HCT116 (cell line): Measurements from ENCODE around the gene GNGT2. TPM values are rescaled to one million over a fixed set of nuclear protein-coding genes. Genes with fewer than 3 reads are reported as not detected.

Source experiments
- ATAC-seq: fragments of 200-7000 bp; cut with Tn5 transposase; 2 replicates; pipeline ENCODE4 v1.9.1; 2020; ENCODE audit warnings: mild to moderate bottlenecking, moderate library complexity
- BruUV-seq: library from RNA; stranded (reverse); fragments of 400-500 nt; replicated peaks from 2 replicates; lab custom pipeline; 2021; lab: Mats Ljungman, UMichigan
- CTCF ChIA-PET: fragments of 300-600 bp; sonication (Branson Sonifier 250); formaldehyde crosslinking; loops from one replicate; lab custom pipeline; 2021; ENCODE audit warnings: antibody characterized with exemption; lab: Charles Lee
- POLR2A ChIA-PET: fragments of 300-600, 350-600 bp; sonication (Branson Sonifier 250); formaldehyde crosslinking; loops from one replicate; lab custom pipeline; 2021; ENCODE audit warnings: antibody characterized with exemption; lab: Charles Lee
- RAD21 ChIA-PET, 2 experiments: fragments of 300-600 bp; sonication (Branson Sonifier 250); formaldehyde crosslinking; loops; one replicate each; lab custom pipeline; 2023; ENCODE audit warnings: low total read pairs in 2 of 2; ENCODE audit not compliant: uncharacterized antibody in 2 of 2, unreplicated experiment in 2 of 2, low non-redundant PET in 1 of 2; lab: Charles Lee
- DNase-seq: peaks from one replicate; pipeline ENCODE4 v3.0.0-alpha.2; 2010; ENCODE audit warnings: low read depth, low spot score
- H2AFZ ChIP-seq: fragments of 200-600 bp; shearing (Covaris generic), sonication (generic); 2 replicates; pipeline ENCODE4 v1.6.1; 2017; ENCODE audit warnings: low read depth, mixed run types, mixed read lengths, antibody characterized with exemption, low read length; ENCODE audit not compliant: poor library complexity, severe bottlenecking
- H3K27ac ChIP-seq: 2 replicates; pipeline ENCODE4 v1.5.1; 2012; ENCODE audit warnings: low read depth, low read length
- H3K27me3 ChIP-seq: fragments of 200-600 bp; sonication (generic); 2 replicates; pipeline ENCODE4 v1.6.1; 2016; ENCODE audit warnings: mixed run types, low read length, mixed read lengths; ENCODE audit not compliant: insufficient read depth
- H3K36me3 ChIP-seq, 2 experiments: fragments of 200-500 bp in 1 of 2; fragments of 200-600 bp in 1 of 2; sonication (Bioruptor generic) in 1 of 2; sonication (generic) in 1 of 2; 2 replicates each; pipeline versions ENCODE4 v1.5.1 to v1.6.1; 2014 to 2016; ENCODE audit warnings: low read length in 2 of 2, inconsistent platforms in 1 of 2, mixed read lengths in 1 of 2, mixed run types in 1 of 2; ENCODE audit not compliant: insufficient read depth in 2 of 2, control insufficient read depth in 1 of 2
- H3K4me1 ChIP-seq, 2 experiments: fragments of 200-600 bp in 1 of 2; sonication (generic) in 1 of 2; 2 replicates each; pipeline versions ENCODE4 v1.5.1 to v1.6.1; 2012 to 2017; ENCODE audit warnings: low read length in 2 of 2, inconsistent platforms in 1 of 2, mild to moderate bottlenecking in 1 of 2, mixed read lengths in 1 of 2, mixed run types in 1 of 2, moderate library complexity in 1 of 2; ENCODE audit not compliant: insufficient read depth in 2 of 2, control insufficient read depth in 1 of 2
- H3K4me2 ChIP-seq: fragments of 200-600 bp; sonication (generic); 2 replicates; pipeline ENCODE4 v1.6.1; 2017; ENCODE audit warnings: mixed run types, low read length, mixed read lengths
- H3K4me3 ChIP-seq, 2 experiments: fragments of 200-600 bp in 1 of 2; sonication (generic) in 1 of 2; replicated peaks in 1 of 2; 2 replicates each; pipeline ENCODE4 v1.5.1; 2011 to 2016; ENCODE audit warnings: low read length in 2 of 2, control low read depth in 1 of 2, low read depth in 1 of 2, mild to moderate bottlenecking in 1 of 2, mixed read lengths in 1 of 2, mixed run types in 1 of 2
- H3K79me2 ChIP-seq: fragments of 200-600 bp; sonication (generic); 2 replicates; pipeline ENCODE4 v1.6.1; 2017; ENCODE audit warnings: mild to moderate bottlenecking, mixed run types, low read length, moderate library complexity, mixed read lengths; ENCODE audit not compliant: insufficient read depth
- H3K9ac ChIP-seq: fragments of 200-600 bp; sonication (generic); 2 replicates; pipeline ENCODE4 v1.6.1; 2016; ENCODE audit warnings: low read length, mixed read lengths
- H3K9me2 ChIP-seq: fragments of 200-600 bp; sonication (generic), shearing (Covaris generic); 2 replicates; pipeline ENCODE4 v1.6.1; 2017; ENCODE audit warnings: mixed run types, mild to moderate bottlenecking, moderate library complexity; ENCODE audit not compliant: insufficient read depth
- H3K9me3 ChIP-seq, 2 experiments: fragments of 200-500 bp in 1 of 2; fragments of 200-600 bp in 1 of 2; sonication (Bioruptor generic) in 1 of 2; sonication (generic) in 1 of 2; 2 replicates each; pipeline ENCODE4 v1.6.1; 2014 to 2017; ENCODE audit warnings: low read length in 2 of 2, mixed read lengths in 2 of 2, inconsistent platforms in 1 of 2, low read depth in 1 of 2, mild to moderate bottlenecking in 1 of 2, mixed run types in 1 of 2, moderate library complexity in 1 of 2; ENCODE audit not compliant: control insufficient read depth in 1 of 2, insufficient read depth in 1 of 2
- H4K20me1 ChIP-seq: fragments of 200-600 bp; sonication (generic), shearing (Covaris generic); 2 replicates; pipeline ENCODE4 v1.6.1; 2017; ENCODE audit warnings: mixed run types, mild to moderate bottlenecking, moderate library complexity; ENCODE audit not compliant: insufficient read depth
- CBX3 ChIP-seq: IDR thresholded peaks from 2 replicates; pipeline ENCODE4 v1.6.1; 2012; ENCODE audit warnings: low read depth
- CEBPB ChIP-seq: IDR thresholded peaks from 2 replicates; pipeline ENCODE4 v1.6.1; 2012; ENCODE audit warnings: low read depth
- EGR1 ChIP-seq: IDR thresholded peaks from 2 replicates; pipeline ENCODE4 v1.6.1; 2012; ENCODE audit warnings: low read depth
- EZH2phosphoT487 ChIP-seq: fragments of 200-600 bp; IDR thresholded peaks from 2 replicates; pipeline ENCODE4 v1.6.1; 2018; ENCODE audit warnings: antibody characterized with exemption, borderline replicate concordance
- FOSL1 ChIP-seq: IDR thresholded peaks from 2 replicates; pipeline ENCODE4 v1.6.1; 2012; ENCODE audit warnings: low read depth
- JUND ChIP-seq: IDR thresholded peaks from 2 replicates; pipeline ENCODE4 v1.6.1; 2012
- POLR2A ChIP-seq: IDR thresholded peaks from 2 replicates; pipeline ENCODE4 v1.7.0; 2011; ENCODE audit warnings: borderline replicate concordance; ENCODE audit not compliant: insufficient read depth, insufficient read length; ENCODE audit errors: extremely low read depth
- POLR2AphosphoS5 ChIP-seq: IDR thresholded peaks from 2 replicates; pipeline ENCODE4 v1.6.1; 2011; ENCODE audit warnings: mild to moderate bottlenecking, low read depth, low read length, moderate library complexity
- RAD21 ChIP-seq: IDR thresholded peaks from 2 replicates; pipeline ENCODE4 v1.6.1; 2012; ENCODE audit warnings: low read depth, mild to moderate bottlenecking
- SIN3A ChIP-seq: IDR thresholded peaks from 2 replicates; pipeline ENCODE4 v1.6.1; 2012; ENCODE audit warnings: low read depth
- SP1 ChIP-seq: IDR thresholded peaks from 2 replicates; pipeline ENCODE4 v1.6.1; 2012; ENCODE audit warnings: low read depth
- SRF ChIP-seq: IDR thresholded peaks from 2 replicates; pipeline ENCODE4 v1.6.1; 2012; ENCODE audit warnings: low read depth
- TCF7L2 ChIP-seq: IDR thresholded peaks from 2 replicates; pipeline ENCODE4 v1.7.0; 2011; ENCODE audit warnings: borderline replicate concordance, inconsistent platforms; ENCODE audit not compliant: insufficient read depth, insufficient read length; ENCODE audit errors: extremely low read depth
- YY1 ChIP-seq: IDR thresholded peaks from 2 replicates; pipeline ENCODE4 v1.6.1; 2011; ENCODE audit warnings: low read length, low read depth, moderate library complexity, mild to moderate bottlenecking; ENCODE audit not compliant: insufficient replicate concordance; ENCODE audit errors: extremely low read depth
- ZFX ChIP-seq: fragments of 450-650 bp; IDR thresholded peaks from 2 replicates; pipeline ENCODE4 v1.6.1; 2017
- ZNF274 ChIP-seq: fragments of 200-500 bp; sonication (Bioruptor generic); IDR thresholded peaks from 2 replicates; pipeline ENCODE4 v1.6.1; 2014; ENCODE audit warnings: mild to moderate bottlenecking, low read depth, low read length, inconsistent platforms
- intact Hi-C: fragments of 100-400 bp; cut with micrococcal nuclease; formaldehyde crosslinking; loops from 2 replicates; pipeline ENCODE4 v1.10.0; 2022
- total RNA-seq: library from RNA; stranded (reverse); gene quantifications from one replicate; pipeline ENCODE4 v1.2.1, GENCODE V29; 2021; ENCODE audit not compliant: unreplicated experiment
- TF ChIP-seq, protein P1 (sequence below): IDR thresholded peaks from 2 replicates; pipeline ENCODE4 v1.6.1; 2012
- TF ChIP-seq, protein P2 (sequence below), 3 experiments: fragments of 200-600 bp in 1 of 3; sonication (generic) in 1 of 3; IDR thresholded peaks in 2 of 3; conservative IDR thresholded peaks in 1 of 3; 2 replicates each; pipeline ENCODE4 v1.5.1; 2012 to 2017; ENCODE audit warnings: low read depth in 2 of 3, low read length in 2 of 3, antibody characterized with exemption in 1 of 3, borderline replicate concordance in 1 of 3, control low read depth in 1 of 3, mild to moderate bottlenecking in 1 of 3, mixed read lengths in 1 of 3, mixed run types in 1 of 3, moderate library complexity in 1 of 3; ENCODE audit not compliant: insufficient read depth in 1 of 3
- TF ChIP-seq, protein P3 (sequence below): IDR thresholded peaks from 2 replicates; pipeline ENCODE4 v1.6.1; 2012

GNGT2 gene
- total RNA-seq, 1 experiment from 2014 or later, result not detected

DNA sequence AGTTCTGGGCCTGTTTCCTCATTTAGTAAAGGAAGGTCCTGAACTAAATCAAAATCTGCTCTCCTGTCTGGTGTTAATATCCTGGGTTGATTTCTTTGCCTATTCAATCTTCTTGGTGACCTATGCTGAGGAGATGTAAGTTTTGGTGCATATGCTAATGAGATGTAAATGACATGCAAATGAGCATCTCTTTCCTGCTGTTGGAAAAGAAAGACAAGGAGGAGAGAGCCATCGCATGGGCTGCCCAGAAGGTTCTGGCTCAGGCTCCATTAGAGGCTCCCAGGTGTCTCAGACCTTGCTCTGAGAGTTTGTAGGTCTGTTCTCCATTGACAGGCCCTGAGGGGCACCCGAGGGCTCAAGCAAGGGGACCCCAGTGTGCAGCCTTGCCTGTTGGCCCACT lies 3.5 kb upstream of the GNGT2 start:
- no peak overlapping the region for H3K4me3 ChIP-seq
- H3K9ac ChIP-seq, result no peak overlapping the region
- no peaks in the 10 kb centered on the region for H3K27me3 ChIP-seq
- POLR2A ChIA-PET, result interaction anchor here (1.3 kb wide), 1 partner anchor 22 kb away, joined by 3 read pairs; no protein-coding TSS in a partner anchor
- no peaks in the 10 kb centered on the region for H3K36me3 ChIP-seq
- RAD21 ChIA-PET, result no interaction called here
- DNase-seq (no peak), ATAC-seq (no peak)
- H3K9me2 ChIP-seq, result no peaks in the 10 kb centered on the region
- no TSS peak for BruUV-seq
- CTCF ChIA-PET, result interaction anchor here (1.4 kb wide), 1 partner anchor 16 kb away, joined by 3 read pairs; no protein-coding TSS in a partner anchor
- peaks cover 0 to 10% of the 10 kb centered on the region in 2 experiments; a peak in 2 of 4 replicates for H3K4me1 ChIP-seq
- H3K27ac ChIP-seq, result no peak overlapping the region
- no peaks in the 10 kb centered on the region for H4K20me1 ChIP-seq
- H3K79me2 ChIP-seq, result no peaks in the 10 kb centered on the region
- no peak overlapping the region for H2AFZ ChIP-seq
- H3K9me3 ChIP-seq, result no peaks in the 10 kb centered on the region
- TF ChIP-seq RAD21 (no peak), FOSL1 (no peak)
- no peak overlapping the region for H3K4me2 ChIP-seq
- intact Hi-C loops, result no loop called here

DNA sequence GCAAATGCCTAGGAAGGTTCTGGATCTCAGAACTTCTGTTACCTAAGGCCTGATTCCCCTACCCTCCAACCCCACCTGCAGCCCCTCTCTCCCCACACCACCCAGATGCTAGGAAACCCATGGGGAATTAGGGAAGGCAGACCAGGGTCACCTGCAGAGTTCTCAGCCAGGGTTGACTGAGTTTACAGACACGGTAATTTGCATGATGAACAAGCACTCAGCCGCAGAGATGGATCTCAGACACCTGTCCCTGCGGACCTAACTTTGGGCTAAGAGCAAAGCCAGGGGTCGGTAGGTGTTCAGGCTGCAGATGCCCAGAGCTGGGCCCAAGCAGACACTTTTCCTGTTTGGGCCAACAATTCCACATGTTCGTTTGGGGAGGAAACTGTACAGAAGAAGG lies 3.0 kb upstream of the GNGT2 start:
- RAD21 ChIA-PET, result no interaction called here
- no peak for TF ChIP-seq CEBPB
- no peak for TF ChIP-seq SP1
- no peak for TF ChIP-seq TCF7L2
- no peak for TF ChIP-seq YY1
- TF ChIP-seq, protein P1, sequence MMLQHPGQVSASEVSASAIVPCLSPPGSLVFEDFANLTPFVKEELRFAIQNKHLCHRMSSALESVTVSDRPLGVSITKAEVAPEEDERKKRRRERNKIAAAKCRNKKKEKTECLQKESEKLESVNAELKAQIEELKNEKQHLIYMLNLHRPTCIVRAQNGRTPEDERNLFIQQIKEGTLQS, result no peak
- no peak for TF ChIP-seq POLR2AphosphoS5
- TF ChIP-seq SRF, result no peak
- TF ChIP-seq ZNF274, result no peak
- TF ChIP-seq, protein P2, sequence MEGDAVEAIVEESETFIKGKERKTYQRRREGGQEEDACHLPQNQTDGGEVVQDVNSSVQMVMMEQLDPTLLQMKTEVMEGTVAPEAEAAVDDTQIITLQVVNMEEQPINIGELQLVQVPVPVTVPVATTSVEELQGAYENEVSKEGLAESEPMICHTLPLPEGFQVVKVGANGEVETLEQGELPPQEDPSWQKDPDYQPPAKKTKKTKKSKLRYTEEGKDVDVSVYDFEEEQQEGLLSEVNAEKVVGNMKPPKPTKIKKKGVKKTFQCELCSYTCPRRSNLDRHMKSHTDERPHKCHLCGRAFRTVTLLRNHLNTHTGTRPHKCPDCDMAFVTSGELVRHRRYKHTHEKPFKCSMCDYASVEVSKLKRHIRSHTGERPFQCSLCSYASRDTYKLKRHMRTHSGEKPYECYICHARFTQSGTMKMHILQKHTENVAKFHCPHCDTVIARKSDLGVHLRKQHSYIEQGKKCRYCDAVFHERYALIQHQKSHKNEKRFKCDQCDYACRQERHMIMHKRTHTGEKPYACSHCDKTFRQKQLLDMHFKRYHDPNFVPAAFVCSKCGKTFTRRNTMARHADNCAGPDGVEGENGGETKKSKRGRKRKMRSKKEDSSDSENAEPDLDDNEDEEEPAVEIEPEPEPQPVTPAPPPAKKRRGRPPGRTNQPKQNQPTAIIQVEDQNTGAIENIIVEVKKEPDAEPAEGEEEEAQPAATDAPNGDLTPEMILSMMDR (IDR thresholded peaks at IDR 0.05 in 2 of 3, conservative IDR thresholded peaks at IDR 0.05 in 1 of 3; ENCODE audit: borderline replicate concordance in 1 of 3, insufficient read depth in 1 of 3, low read depth in 2 of 3, low read length in 2 of 3), result no peak
- no peak for TF ChIP-seq EZH2phosphoT487
- TF ChIP-seq JUND, result no peak
- no peak for TF ChIP-seq CBX3
- no peak for TF ChIP-seq EGR1
- no peak for TF ChIP-seq RAD21
- no peak for TF ChIP-seq SIN3A
- TF ChIP-seq ZFX, result no peak
- TF ChIP-seq, protein P3, sequence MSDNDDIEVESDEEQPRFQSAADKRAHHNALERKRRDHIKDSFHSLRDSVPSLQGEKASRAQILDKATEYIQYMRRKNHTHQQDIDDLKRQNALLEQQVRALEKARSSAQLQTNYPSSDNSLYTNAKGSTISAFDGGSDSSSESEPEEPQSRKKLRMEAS, result no peak
- no peak for TF ChIP-seq POLR2A

More for the DNA sequence above, 3.0 kb upstream of the GNGT2 start:
- no peak for DNase-seq
- no peaks in the 10 kb centered on the region for H3K9me2 ChIP-seq
- no peak overlapping the region for H3K4me3 ChIP-seq
- no peak overlapping the region for H3K4me2 ChIP-seq
- H3K9ac ChIP-seq, result no peak overlapping the region
- H3K79me2 ChIP-seq, result no peaks in the 10 kb centered on the region
- POLR2A ChIA-PET, result interaction anchor here (1.3 kb wide), 1 partner anchor 21 kb away, joined by 3 read pairs; no protein-coding TSS in a partner anchor
- ATAC-seq, result no peak
- intact Hi-C loops, result no loop called here
- no peak overlapping the region for H2AFZ ChIP-seq
- no peaks in the 10 kb centered on the region for H3K9me3 ChIP-seq
- H3K27me3 ChIP-seq, result no peaks in the 10 kb centered on the region
- CTCF ChIA-PET, result interaction anchor here (1.4 kb wide), 1 partner anchor 16 kb away, joined by 3 read pairs; no protein-coding TSS in a partner anchor
- no peak overlapping the region for H3K27ac ChIP-seq
- no TSS peak for BruUV-seq
- no peaks in the 10 kb centered on the region for H3K36me3 ChIP-seq
- H3K4me1 ChIP-seq, result peaks cover 0 to 11% of the 10 kb centered on the region in 2 experiments; a peak in 2 of 4 replicates
- H4K20me1 ChIP-seq, result no peaks in the 10 kb centered on the region
